DMS 273 (cell line): Measurements from ENCODE around the gene RORC.
A peak's percentile ranks its signal among the peaks of the same experiment; 100 is the strongest.

Source experiments
- DNase-seq: peaks from one replicate; lab custom pipeline; 2025; ENCODE audit not compliant: unreplicated experiment; lab: John Stamatoyannopoulos, UW

Gene RORC

GRCh38 chr1:151828921-151829320 is 2.7 kb downstream of the RORC start:
- DNase-seq: no peak

- no peak for DNase-seq
These were observed 3.7 kb downstream of the RORC start for GRCh38 chr1:151827853-151828252.

GRCh38 chr1:151825751-151826660 is 5.6 kb downstream of the RORC start:
- no peak for DNase-seq

GRCh38 chr1:151825204-151825603 is 6.4 kb downstream of the RORC start:
- peak; percentile 42 for DNase-seq

- no peak for DNase-seq
These were observed 8.4 kb downstream of the RORC start for GRCh38 chr1:151823175-151823574.

GRCh38 chr1:151822404-151822803 is 9.2 kb downstream of the RORC start:
- DNase-seq: no peak

GRCh38 chr1:151820940-151821339 is 10.7 kb downstream of the RORC start:
- peak; percentile 59 for DNase-seq

GRCh38 chr1:151819976-151820623 is 11.5 kb downstream of the RORC start:
- peak; percentile 14 for DNase-seq

- DNase-seq: no peak
These were observed 12.3 kb downstream of the RORC start for GRCh38 chr1:151819227-151819835.

- DNase-seq: no peak
These were observed 14.3 kb downstream of the RORC start for GRCh38 chr1:151817353-151817730.

GRCh38 chr1:151816548-151817352 is 14.9 kb downstream of the RORC start:
- no peak for DNase-seq

- DNase-seq: no peak
These were observed 15.8 kb downstream of the RORC start for GRCh38 chr1:151815716-151816327.

- no peak for DNase-seq
These were observed 16.5 kb downstream of the RORC start for GRCh38 chr1:151814971-151815545.

GRCh38 chr1:151814426-151814825 is 17.2 kb downstream of the RORC start:
- no peak for DNase-seq

GRCh38 chr1:151813271-151813977 is 18.2 kb downstream of the RORC start:
- DNase-seq: peak; percentile 13

- DNase-seq: peak; percentile 65
These were observed 20.4 kb downstream of the RORC start for GRCh38 chr1:151811181-151811580.

- DNase-seq: no peak
These were observed 21.5 kb downstream of the RORC start for GRCh38 chr1:151809985-151810556.

- no peak for DNase-seq
These were observed 22.2 kb downstream of the RORC start for GRCh38 chr1:151809290-151809984.

- no peak for DNase-seq
These were observed 23.8 kb downstream of the RORC start for GRCh38 chr1:151807766-151808165.
